H1 (cell line): ENCODE results near the gene TTC28. TPM values are rescaled to one million over a fixed set of nuclear protein-coding genes. Genes with fewer than 3 reads are reported as not detected.
"Not testable (repeated sequence)": the region's sequence is repeated elsewhere in the genome, so short reads cannot be mapped to it uniquely, and the experiment has no call there.

Experiments used
- CTCF ChIA-PET: fragments of 300-600 bp; sonication (Branson Sonifier 250); formaldehyde crosslinking; loops from one replicate; lab custom pipeline; 2021; ENCODE audit not compliant: partially characterized antibody; lab: Charles Lee
- POLR2A ChIA-PET: fragments of 300-600 bp; sonication (Branson Sonifier 250); formaldehyde crosslinking; loops from one replicate; lab custom pipeline; 2021; ENCODE audit warnings: inconsistent platforms; ENCODE audit not compliant: partially characterized antibody; lab: Charles Lee
- DNase-seq, 2 experiments: peaks; one replicate each; pipeline versions ENCODE4 v3.0.0 to v3.0.0-alpha.2; 2010 to 2022; ENCODE audit warnings: low spot score in 2 of 2, low read depth in 1 of 2, mixed read lengths in 1 of 2
- FAIRE-seq: peaks from 2 replicates; lab custom pipeline; 2011; peaks lifted over from hg19 to GRCh38; lab: Jason Lieb, UNC
- H2AFZ ChIP-seq: 2 replicates; pipeline ENCODE4 v1.8.1; 2012; ENCODE audit warnings: low read length, inconsistent platforms
- H2AK5ac ChIP-seq: 2 replicates; pipeline ENCODE4 v1.6.1; 2013; ENCODE audit warnings: low read depth, low read length
- H2BK120ac ChIP-seq: replicated peaks from 2 replicates; pipeline ENCODE3; 2013; ENCODE audit warnings: low read depth, low read length, inconsistent platforms
- H2BK12ac ChIP-seq: 2 replicates; pipeline ENCODE4 v1.6.1; 2013; ENCODE audit warnings: low read depth, low read length
- H2BK15ac ChIP-seq: 2 replicates; pipeline ENCODE4 v1.6.1; 2013; ENCODE audit warnings: low read length
- H2BK20ac ChIP-seq: 2 replicates; pipeline ENCODE4 v1.6.1; 2013; ENCODE audit warnings: low read length
- H2BK5ac ChIP-seq: 2 replicates; pipeline ENCODE4 v1.6.1; 2013; ENCODE audit warnings: low read depth, low read length
- H3K14ac ChIP-seq: 2 replicates; pipeline ENCODE4 v1.6.1; 2013; ENCODE audit warnings: inconsistent platforms; ENCODE audit not compliant: insufficient read length
- H3K18ac ChIP-seq: 2 replicates; pipeline ENCODE4 v1.6.1; 2013; ENCODE audit warnings: low read length; ENCODE audit errors: extremely low read depth
- H3K23ac ChIP-seq: 2 replicates; pipeline ENCODE4 v1.6.1; 2013; ENCODE audit warnings: inconsistent platforms; ENCODE audit not compliant: insufficient read length
- H3K23me2 ChIP-seq: 2 replicates; pipeline ENCODE4 v1.6.1; 2013; ENCODE audit warnings: low read depth, low read length
- H3K27ac ChIP-seq: 2 replicates; pipeline ENCODE4 v1.6.1; 2011; ENCODE audit warnings: low read depth, low read length, inconsistent platforms
- H3K27me3 ChIP-seq, 4 experiments: replicated peaks in 1 of 4; 1 replicate in 1 of 4; 2 replicates in 3 of 4; pipeline versions ENCODE4 v1.6.1 to v1.8.1; 2011 to 2013; ENCODE audit warnings: low read length in 3 of 4, mild to moderate bottlenecking in 3 of 4, inconsistent platforms in 2 of 4, mixed read lengths in 2 of 4, moderate library complexity in 1 of 4; ENCODE audit not compliant: control insufficient read depth in 3 of 4, insufficient read depth in 3 of 4; ENCODE audit errors: extremely low read depth in 1 of 4
- H3K36me3 ChIP-seq, 4 experiments: 2 replicates each; pipeline versions ENCODE4 v1.6.1 to v1.8.1; 2011 to 2013; ENCODE audit warnings: mild to moderate bottlenecking in 4 of 4, low read length in 3 of 4, moderate library complexity in 2 of 4, control low read depth in 1 of 4, inconsistent platforms in 1 of 4; ENCODE audit not compliant: insufficient read depth in 4 of 4, control insufficient read depth in 2 of 4
- H3K4ac ChIP-seq: replicated peaks from 2 replicates; pipeline ENCODE3; 2013; ENCODE audit warnings: low read length, low read depth, mixed read lengths, inconsistent platforms; ENCODE audit not compliant: insufficient read length
- H3K4me1 ChIP-seq, 4 experiments: replicated peaks in 1 of 4; 1 replicate in 1 of 4; 2 replicates in 3 of 4; pipeline versions ENCODE4 v1.6.1 to v1.8.1; 2011 to 2013; ENCODE audit warnings: low read length in 3 of 4, inconsistent platforms in 2 of 4, mixed read lengths in 1 of 4; ENCODE audit not compliant: insufficient read depth in 4 of 4, control insufficient read depth in 3 of 4
- H3K4me2 ChIP-seq, 2 experiments: 2 replicates each; pipeline versions ENCODE4 v1.6.1 to v1.8.1; 2011 to 2013; ENCODE audit warnings: low read depth in 2 of 2, low read length in 2 of 2, control low read depth in 1 of 2, inconsistent platforms in 1 of 2, mild to moderate bottlenecking in 1 of 2; ENCODE audit not compliant: insufficient read depth in 1 of 2
- H3K4me3 ChIP-seq, 4 experiments: fragments of 200-600, 300-600 bp in 1 of 4; sonication (generic), shearing (Covaris generic), sonication (Bioruptor Twin) in 1 of 4; 2 replicates each; pipeline versions ENCODE4 v1.5.1 to v1.8.1; 2011 to 2016; ENCODE audit warnings: low read length in 4 of 4, low read depth in 3 of 4, control low read depth in 2 of 4, inconsistent platforms in 2 of 4, mild to moderate bottlenecking in 2 of 4, mixed read lengths in 1 of 4, moderate library complexity in 1 of 4; ENCODE audit not compliant: insufficient read depth in 2 of 4; ENCODE audit errors: extremely low read depth in 1 of 4
- H3K56ac ChIP-seq: replicated peaks from 2 replicates; pipeline ENCODE3; 2013; ENCODE audit warnings: low read depth, mild to moderate bottlenecking, mixed read lengths, low read length, inconsistent platforms; ENCODE audit not compliant: insufficient read length
- H3K79me1 ChIP-seq: 2 replicates; pipeline ENCODE4 v1.6.1; 2013; ENCODE audit warnings: low read depth, low read length, control low read depth
- H3K79me2 ChIP-seq, 2 experiments: 2 replicates each; pipeline versions ENCODE4 v1.6.1 to v1.8.1; 2012 to 2013; ENCODE audit warnings: low read length in 2 of 2, mild to moderate bottlenecking in 2 of 2, inconsistent platforms in 1 of 2; ENCODE audit not compliant: insufficient read depth in 2 of 2, control insufficient read depth in 1 of 2
- H3K9ac ChIP-seq, 4 experiments: replicated peaks in 1 of 4; 1 replicate in 1 of 4; 2 replicates in 3 of 4; pipeline versions ENCODE4 v1.6.1 to v1.8.1; 2011 to 2013; ENCODE audit warnings: low read depth in 3 of 4, low read length in 3 of 4, control low read depth in 2 of 4, mild to moderate bottlenecking in 2 of 4, moderate library complexity in 2 of 4, inconsistent platforms in 1 of 4; ENCODE audit errors: extremely low read depth in 1 of 4
- H3K9me3 ChIP-seq, 2 experiments: 2 replicates each; pipeline versions ENCODE4 v1.6.1 to v1.8.1; 2012 to 2013; ENCODE audit warnings: mild to moderate bottlenecking in 2 of 2, moderate library complexity in 2 of 2, control low read depth in 1 of 2, inconsistent platforms in 1 of 2, low read depth in 1 of 2, low read length in 1 of 2, mixed read lengths in 1 of 2; ENCODE audit not compliant: insufficient read depth in 2 of 2
- H4K20me1 ChIP-seq, 2 experiments: replicated peaks in 1 of 2; 2 replicates each; pipeline versions ENCODE3 to v1.8.1; 2011 to 2013; ENCODE audit warnings: inconsistent platforms in 2 of 2, low read length in 2 of 2, mild to moderate bottlenecking in 1 of 2; ENCODE audit not compliant: insufficient read depth in 2 of 2, control insufficient read depth in 1 of 2
- H4K5ac ChIP-seq: 2 replicates; pipeline ENCODE4 v1.6.1; 2013; ENCODE audit warnings: low read length, low read depth, mixed read lengths, inconsistent platforms; ENCODE audit not compliant: insufficient read length
- H4K8ac ChIP-seq: 2 replicates; pipeline ENCODE4 v1.8.0; 2013; ENCODE audit warnings: mild to moderate bottlenecking, moderate library complexity, low read length, inconsistent platforms; ENCODE audit not compliant: insufficient read depth; ENCODE audit errors: extremely low read depth
- H4K91ac ChIP-seq: replicated peaks from 2 replicates; pipeline ENCODE3; 2013; ENCODE audit warnings: low read length, mixed read lengths, inconsistent platforms; ENCODE audit not compliant: insufficient read length
- WGBS, 2 experiments: shearing (Covaris generic) in 1 of 2; methylation state at CpG; one replicate each; pipeline versions ENCODE4 v1.1.6 to v1.1.7; 2013 to 2015; ENCODE audit warnings: low lambda C conversion rate in 2 of 2, mixed read lengths in 2 of 2, inconsistent platforms in 1 of 2, low coverage in 1 of 2, missing lambda C conversion rate in 1 of 2; ENCODE audit not compliant: insufficient replicate concordance in 2 of 2, insufficient coverage in 1 of 2, insufficient read length in 1 of 2; ENCODE audit errors: extremely low coverage in 1 of 2, missing lambda C conversion rate in 1 of 2; 5-methylcytosine and 5-hydroxymethylcytosine counted together
- polyA plus RNA-seq, 7 experiments: library from polyadenylated mRNA; depleted of rRNA in 3 of 7; stranded (reverse) in 5 of 7; unstranded in 2 of 7; fragments of >200 nt in 5 of 7; fragments of 200-250 nt in 2 of 7; gene quantifications; 1 replicate in 5 of 7; 2 replicates in 1 of 7; 4 replicates in 1 of 7; pipeline versions ENCODE4 v1.2.1 to v1.2.3, GENCODE V29; 2011 to 2013; ENCODE audit warnings: missing spikeins in 2 of 7, mixed read lengths in 2 of 7
- total RNA-seq: library from RNA; stranded (reverse); fragmentation: NEBNext Ultra II Directional; extraction: Animal tissue kit (Norgen Biotek cat#: 25700); gene quantifications from 2 replicates; pipeline ENCODE4 v1.2.1, GENCODE V29; 2021

TTC28 gene
- total and polyA plus RNA-seq, 2 of the 8 experiments (the other 6 are each of a cell fraction or from before 2014, with no cell fraction given): 2.6 to 12.6 TPM

DNA sequence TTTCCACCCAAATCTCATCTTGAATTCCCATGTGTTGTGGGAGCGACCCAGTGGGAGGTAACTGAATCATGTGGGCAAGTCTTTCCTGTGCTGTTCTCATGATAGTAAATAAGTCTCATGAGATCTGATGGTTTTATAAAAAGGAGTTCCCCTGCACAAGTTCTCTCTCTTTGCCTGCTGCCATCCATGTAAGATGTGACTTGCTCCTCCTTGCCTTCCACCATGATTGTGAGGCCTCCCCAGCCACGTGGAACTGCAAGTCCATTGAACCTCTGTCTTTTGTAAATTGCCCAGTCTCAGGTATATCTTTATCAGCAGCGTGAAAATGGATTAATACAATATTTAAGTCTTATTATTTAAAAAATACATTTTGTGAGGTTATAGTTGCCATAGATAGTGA lies 315.5 kb downstream of the TTC28 start:
- POLR2A ChIA-PET, H2AFZ ChIP-seq, H3K23me2 ChIP-seq, H3K4me1 ChIP-seq, H3K23ac ChIP-seq, H3K36me3 ChIP-seq, H3K14ac ChIP-seq, H2BK12ac ChIP-seq, H4K91ac ChIP-seq, H2AK5ac ChIP-seq, H2BK120ac ChIP-seq, H4K5ac ChIP-seq, H3K27ac ChIP-seq, H3K18ac ChIP-seq, H3K4me3 ChIP-seq, H2BK5ac ChIP-seq, H3K27me3 ChIP-seq, H4K20me1 ChIP-seq, CTCF ChIA-PET, H3K9ac ChIP-seq, H3K79me1 ChIP-seq, H3K79me2 ChIP-seq, H4K8ac ChIP-seq, H3K56ac ChIP-seq, FAIRE-seq, H2BK15ac ChIP-seq, H3K4ac ChIP-seq, H3K4me2 ChIP-seq, H2BK20ac ChIP-seq, DNase-seq: not testable (repeated sequence)
- H3K9me3 ChIP-seq: peaks cover 12 to 25% of the 10 kb centered on the region in 2 experiments; a peak in 3 of 4 replicates
- WGBS, 2 experiments: 86% methylated on average over 3 of the region's 3 CpGs; no CpG with 5 or more reads in 1 of the 2 experiments
